Measurements from ENCODE around the gene IL12RB2. TPM values are rescaled to one million over a fixed set of nuclear protein-coding genes. Genes with fewer than 3 reads are reported as not detected.

IL12RB2 gene
- total and polyA plus RNA-seq, 2 experiments from 2014 or later: 0.06 TPM; not detected in 1

DNA sequence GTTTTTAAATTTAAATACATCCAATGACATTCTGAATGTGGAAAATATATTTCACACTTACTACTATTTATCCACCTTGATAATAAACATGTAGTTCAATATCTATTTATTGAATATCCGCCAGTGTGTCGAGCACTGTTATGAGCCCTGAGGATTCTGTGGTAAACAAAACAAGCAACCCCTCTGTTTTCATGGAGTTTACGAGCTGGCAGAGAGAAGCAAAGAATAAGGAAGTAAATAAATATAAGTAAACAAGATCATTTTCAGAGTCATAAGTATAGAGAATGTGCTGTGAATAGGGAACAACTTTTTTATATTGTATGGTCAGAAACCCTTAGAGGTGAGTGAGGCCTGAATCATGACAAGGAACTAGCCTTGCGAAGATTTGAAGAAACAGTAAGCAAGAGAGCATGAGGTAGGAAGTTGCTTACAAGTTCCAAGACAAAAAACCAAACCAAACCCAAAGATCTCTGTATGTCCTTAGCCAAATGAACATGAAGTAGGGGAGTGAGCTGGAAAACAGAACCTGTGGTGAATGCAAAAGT, 128.9 kb downstream of the IL12RB2 start:
- H3K4me3 ChIP-seq: no peak overlapping the region
- 0 out of 2 replicates have a peak, but pooled peaks cover 4% of the 10 kb centered on the region for H3K4me1 ChIP-seq (ENCODE audit: insufficient read depth)
- DNase-seq: no peak
- H4K20me1 ChIP-seq (ENCODE audit: insufficient read depth): no peaks in the 10 kb centered on the region
- H3K9me2 ChIP-seq (ENCODE audit: insufficient read depth): no peaks in the 10 kb centered on the region
- H3K9me3 ChIP-seq (ENCODE audit: low read depth): no peaks in the 10 kb centered on the region
- H3F3A ChIP-seq (ENCODE audit: insufficient read depth): no peaks in the 10 kb centered on the region; the same call in 1 of the 2 replicates
- no peaks in the 10 kb centered on the region for H3K79me2 ChIP-seq (ENCODE audit: insufficient read depth)
- in situ Hi-C loops (cut with MboI): no loop called here
- no peak overlapping the region for H3K27ac ChIP-seq
- H2AFZ ChIP-seq: no peak overlapping the region
- TF ChIP-seq EZH2 (IDR thresholded peaks at IDR 0.05; ENCODE audit: insufficient read depth, poor library complexity, severe bottlenecking) (no peak), EZH2phosphoT487 (IDR thresholded peaks at IDR 0.05; ENCODE audit: insufficient read depth, low read depth) (no peak)
- H3K27me3 ChIP-seq (replicated peaks; ENCODE audit: insufficient read depth): no peaks in the 10 kb centered on the region
- no peaks in the 10 kb centered on the region for H3K36me3 ChIP-seq (ENCODE audit: low read depth)
- H3K4me2 ChIP-seq (ENCODE audit: unreplicated experiment): no peak overlapping the region
- no peak overlapping the region for H3K9ac ChIP-seq
- 90 to 92% methylated on average over 4 of the region's 4 CpGs for WGBS, 2 experiments (ENCODE audit: low coverage in 1 of 2, low lambda C conversion rate in 2 of 2, missing lambda C conversion rate in 2 of 2)

DNA sequence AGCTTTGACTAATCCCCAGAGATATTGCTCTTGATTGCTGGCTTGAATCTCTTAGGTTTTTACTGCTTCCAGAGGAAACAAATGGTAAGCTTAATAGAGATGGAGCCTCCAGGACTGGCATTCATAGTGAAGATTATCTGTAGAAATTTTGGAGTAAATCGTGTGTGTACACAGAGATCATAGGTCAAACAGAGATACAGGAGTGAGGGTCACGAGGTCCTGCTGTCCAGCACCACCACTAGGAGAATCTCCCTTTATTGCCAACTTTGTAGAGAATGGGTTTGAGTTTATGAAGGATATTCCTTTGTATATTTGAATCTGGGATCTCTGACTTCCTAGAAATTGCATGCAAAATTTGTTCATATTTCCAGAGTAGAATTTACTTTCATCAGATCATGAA, 130.3 kb downstream of the IL12RB2 start:
- Histone ChIP-seq H3F3A (ENCODE audit: insufficient read depth) (no peaks in the 10 kb centered on the region), H3K4me3 (no peak overlapping the region), H3K79me2 (ENCODE audit: insufficient read depth) (no peaks in the 10 kb centered on the region), H2AFZ (no peak overlapping the region), H3K36me3 (ENCODE audit: low read depth) (no peaks in the 10 kb centered on the region), H3K4me1 (ENCODE audit: insufficient read depth) (no peaks in the 10 kb centered on the region), H3K9ac (no peak overlapping the region), H4K20me1 (ENCODE audit: insufficient read depth) (no peaks in the 10 kb centered on the region), H3K27me3 (replicated peaks; ENCODE audit: insufficient read depth) (no peaks in the 10 kb centered on the region), H3K27ac (no peak overlapping the region), H3K9me2 (ENCODE audit: insufficient read depth) (no peaks in the 10 kb centered on the region), H3K9me3 (ENCODE audit: low read depth) (no peaks in the 10 kb centered on the region), H3K4me2 (ENCODE audit: unreplicated experiment) (no peak overlapping the region)
- 60 to 63% methylated on average over 2 of the region's 2 CpGs for WGBS, 2 experiments (ENCODE audit: low coverage in 1 of 2, low lambda C conversion rate in 2 of 2, missing lambda C conversion rate in 2 of 2)
- TF ChIP-seq EZH2 (IDR thresholded peaks at IDR 0.05; ENCODE audit: insufficient read depth, poor library complexity, severe bottlenecking) (no peak), EZH2phosphoT487 (IDR thresholded peaks at IDR 0.05; ENCODE audit: insufficient read depth, low read depth) (no peak)
- in situ Hi-C loops (cut with MboI): no loop called here
- no peak for DNase-seq

DNA sequence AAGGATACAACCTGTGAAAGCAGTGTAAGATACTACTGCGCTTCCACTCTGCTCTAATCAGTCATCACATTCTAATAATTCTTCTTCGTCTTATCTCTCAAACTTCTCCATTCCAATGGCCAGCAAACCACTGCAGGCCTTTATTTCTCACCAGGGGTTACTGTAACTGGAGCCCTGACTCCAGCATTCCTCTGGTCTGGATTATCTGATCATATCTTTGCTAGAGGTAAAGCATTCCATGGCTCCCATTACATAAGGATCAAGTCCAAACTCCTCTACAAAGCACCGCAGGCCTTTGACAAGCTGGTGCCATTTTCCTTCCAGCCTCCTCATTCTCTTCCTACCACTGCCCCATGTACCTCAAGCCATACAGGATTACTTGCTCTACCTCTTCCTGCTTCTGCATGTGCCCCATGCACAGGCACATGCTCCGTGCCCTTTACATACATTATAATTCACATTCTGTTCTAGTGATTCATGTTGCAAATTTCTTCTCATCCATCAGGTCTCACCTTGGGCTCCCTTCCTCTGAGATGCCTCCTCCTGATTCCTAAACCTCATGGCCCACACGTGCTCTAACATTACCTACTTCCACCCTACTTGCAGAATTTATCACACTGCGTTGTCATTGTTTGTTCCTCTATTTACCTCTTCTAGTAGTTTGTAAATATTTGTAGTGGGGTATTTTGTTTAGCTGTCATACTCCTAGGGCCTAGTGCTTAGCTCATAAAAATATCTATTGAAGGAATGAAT, 131.8 kb downstream of the IL12RB2 start:
- H3K27me3 ChIP-seq (replicated peaks; ENCODE audit: insufficient read depth): no peaks in the 10 kb centered on the region
- no peaks in the 10 kb centered on the region for H3K4me1 ChIP-seq (ENCODE audit: insufficient read depth)
- H2AFZ ChIP-seq: no peak overlapping the region
- no peak overlapping the region for H3K4me3 ChIP-seq
- no peak for TF ChIP-seq EZH2 (IDR thresholded peaks at IDR 0.05; ENCODE audit: insufficient read depth, poor library complexity, severe bottlenecking)
- TF ChIP-seq EZH2phosphoT487 (IDR thresholded peaks at IDR 0.05; ENCODE audit: insufficient read depth, low read depth): no peak
- H3K4me2 ChIP-seq (ENCODE audit: unreplicated experiment): no peak overlapping the region
- DNase-seq: no peak
- H3K9me3 ChIP-seq (ENCODE audit: low read depth): no peaks in the 10 kb centered on the region
- no peaks in the 10 kb centered on the region for H3K36me3 ChIP-seq (ENCODE audit: low read depth)
- H4K20me1 ChIP-seq (ENCODE audit: insufficient read depth): no peaks in the 10 kb centered on the region
- no peaks in the 10 kb centered on the region for H3K79me2 ChIP-seq (ENCODE audit: insufficient read depth)
- no peak overlapping the region for H3K9ac ChIP-seq
- no peak overlapping the region for H3K27ac ChIP-seq
- in situ Hi-C loops (cut with MboI): no loop called here
- WGBS, 2 experiments (ENCODE audit: low coverage in 1 of 2, low lambda C conversion rate in 2 of 2, missing lambda C conversion rate in 2 of 2): 82 to 84% methylated on average over 6 of the region's 6 CpGs
- no peaks in the 10 kb centered on the region for H3K9me2 ChIP-seq (ENCODE audit: insufficient read depth)
- H3F3A ChIP-seq (ENCODE audit: insufficient read depth): no peaks in the 10 kb centered on the region

DNA sequence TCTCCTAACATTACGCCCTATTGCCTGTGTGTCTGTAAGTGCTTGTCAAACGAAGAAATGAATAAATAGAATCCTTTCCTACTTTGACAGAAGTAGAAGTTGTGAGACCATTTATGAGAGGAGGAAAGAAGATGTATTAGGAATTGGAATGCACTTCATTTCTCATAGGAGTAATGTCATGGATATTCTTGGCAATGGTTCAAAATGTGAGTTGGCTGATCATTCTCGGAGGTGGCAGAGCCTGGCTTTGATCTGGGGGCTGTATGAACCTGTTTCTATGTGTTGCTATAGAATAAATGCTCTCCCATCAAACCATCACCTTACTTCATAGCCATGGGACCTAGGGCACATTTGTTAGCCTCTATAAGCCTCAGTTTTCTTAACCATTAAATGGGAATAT, 132.7 kb downstream of the IL12RB2 start:
- no peaks in the 10 kb centered on the region for H3K4me1 ChIP-seq (ENCODE audit: insufficient read depth)
- in situ Hi-C loops (cut with MboI): no loop called here
- H4K20me1 ChIP-seq (ENCODE audit: insufficient read depth): no peaks in the 10 kb centered on the region

More for the DNA sequence above, 132.7 kb downstream of the IL12RB2 start:
- H3K9me2 ChIP-seq (ENCODE audit: insufficient read depth): no peaks in the 10 kb centered on the region
- no peak overlapping the region for H3K4me2 ChIP-seq (ENCODE audit: unreplicated experiment)
- no peak overlapping the region for H2AFZ ChIP-seq
- H3K27ac ChIP-seq: no peak overlapping the region
- H3K9me3 ChIP-seq (ENCODE audit: low read depth): no peaks in the 10 kb centered on the region
- WGBS, 2 experiments (ENCODE audit: low coverage in 1 of 2, low lambda C conversion rate in 2 of 2, missing lambda C conversion rate in 2 of 2): 66 to 75% methylated on average over 3 of the region's 3 CpGs
- no peak overlapping the region for H3K4me3 ChIP-seq
- no peaks in the 10 kb centered on the region for H3F3A ChIP-seq (ENCODE audit: insufficient read depth)
- peak; percentile 38 for DNase-seq
- H3K79me2 ChIP-seq (ENCODE audit: insufficient read depth): no peaks in the 10 kb centered on the region
- H3K27me3 ChIP-seq (replicated peaks; ENCODE audit: insufficient read depth): no peaks in the 10 kb centered on the region
- no peak for TF ChIP-seq EZH2 (IDR thresholded peaks at IDR 0.05; ENCODE audit: insufficient read depth, poor library complexity, severe bottlenecking)
- no peak for TF ChIP-seq EZH2phosphoT487 (IDR thresholded peaks at IDR 0.05; ENCODE audit: insufficient read depth, low read depth)
- no peaks in the 10 kb centered on the region for H3K36me3 ChIP-seq (ENCODE audit: low read depth)
- H3K9ac ChIP-seq: no peak overlapping the region
